ENCODE results near the gene FBXL15. TPM values are rescaled to one million over a fixed set of nuclear protein-coding genes. Genes with fewer than 3 reads are reported as not detected.

Gene FBXL15
- total RNA-seq, 2 experiments from 2014 or later = 14.1 to 15.7 TPM

DNA sequence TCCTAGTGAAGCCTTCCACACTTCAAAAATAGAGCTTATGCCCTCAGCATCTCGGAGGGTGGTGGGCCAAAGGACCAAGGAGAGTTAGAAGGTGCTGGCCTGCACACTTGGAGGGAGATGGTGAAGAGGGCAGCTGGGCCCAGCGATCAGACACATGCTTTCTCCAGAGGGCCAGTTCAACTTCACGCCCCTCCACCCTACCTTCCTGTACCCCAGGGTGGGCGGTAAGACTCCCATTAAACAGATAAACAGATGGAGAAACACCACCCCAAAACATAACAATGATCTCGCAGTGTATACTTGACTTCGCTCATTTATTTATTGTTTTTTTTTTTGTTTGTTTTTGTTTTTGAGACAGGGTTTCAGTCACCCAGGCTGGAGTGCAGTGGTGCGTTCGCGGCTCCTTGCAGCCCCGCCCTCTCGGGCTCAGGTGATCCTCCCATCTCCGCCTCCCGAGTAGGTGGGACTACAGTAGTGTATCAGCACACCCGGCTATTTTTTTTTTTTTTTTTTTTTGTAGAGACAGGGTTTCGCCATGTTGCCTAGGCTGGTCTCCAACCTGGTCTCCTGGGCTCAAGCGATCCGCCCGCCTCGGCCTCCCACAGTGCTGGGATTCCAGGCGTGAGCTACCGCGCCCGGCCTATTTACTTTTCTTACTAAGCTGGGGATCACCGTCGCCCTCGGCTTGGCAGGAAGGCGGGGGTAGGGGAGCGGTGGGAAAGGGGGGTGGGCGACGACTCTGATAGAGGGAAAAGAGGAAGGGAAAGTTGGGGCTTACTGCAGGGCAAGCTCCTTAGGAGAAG lies 28.9 kb downstream of the FBXL15 start:
- H3K4me3 Mint-ChIP-seq = peak overlapping the region; percentile 96
- CTCF ChIA-PET = interaction anchor here (0.9 to 5.0 kb wide), 8 partner anchors 15 to 219 kb away, joined by 3 to 34 read pairs (median 18); partner anchors contain the start of genes CUEDC2, FBXL15 and NFKB2

GRCh38 chr10:102450124-102450373 lies 29.4 kb downstream of the FBXL15 start:
- H3K4me3 Mint-ChIP-seq = peak overlapping the region; percentile 96
- H3K4me1 Mint-ChIP-seq (ENCODE audit: low read depth) = peaks cover 26% of the 10 kb centered on the region
- ChIA-PET POLR2A (interaction anchor here (0.7 to 6.4 kb wide), 19 partner anchors 9 to 337 kb away, joined by 3 to 102 read pairs (median 6); partner anchors contain the start of genes ACTR1A, CUEDC2, FBXL15 and NFKB2), CTCF (interaction anchor here (0.9 to 5.0 kb wide), 11 partner anchors 9 to 220 kb away, joined by 3 to 34 read pairs (median 19); partner anchors contain the start of genes CUEDC2, FBXL15 and NFKB2)
- H3K9me3 Mint-ChIP-seq = no peaks in the 10 kb centered on the region
- no peak for ATAC-seq
- intact Hi-C loops (cut with micrococcal nuclease) = no loop called here
- H3K27ac Mint-ChIP-seq = peak overlapping the region; percentile 94
- peaks cover 25% of the 10 kb centered on the region for H3K36me3 Mint-ChIP-seq (ENCODE audit: low read depth)
- no peaks in the 10 kb centered on the region for H3K27me3 Mint-ChIP-seq
- TF ChIP-seq, protein P1, sequence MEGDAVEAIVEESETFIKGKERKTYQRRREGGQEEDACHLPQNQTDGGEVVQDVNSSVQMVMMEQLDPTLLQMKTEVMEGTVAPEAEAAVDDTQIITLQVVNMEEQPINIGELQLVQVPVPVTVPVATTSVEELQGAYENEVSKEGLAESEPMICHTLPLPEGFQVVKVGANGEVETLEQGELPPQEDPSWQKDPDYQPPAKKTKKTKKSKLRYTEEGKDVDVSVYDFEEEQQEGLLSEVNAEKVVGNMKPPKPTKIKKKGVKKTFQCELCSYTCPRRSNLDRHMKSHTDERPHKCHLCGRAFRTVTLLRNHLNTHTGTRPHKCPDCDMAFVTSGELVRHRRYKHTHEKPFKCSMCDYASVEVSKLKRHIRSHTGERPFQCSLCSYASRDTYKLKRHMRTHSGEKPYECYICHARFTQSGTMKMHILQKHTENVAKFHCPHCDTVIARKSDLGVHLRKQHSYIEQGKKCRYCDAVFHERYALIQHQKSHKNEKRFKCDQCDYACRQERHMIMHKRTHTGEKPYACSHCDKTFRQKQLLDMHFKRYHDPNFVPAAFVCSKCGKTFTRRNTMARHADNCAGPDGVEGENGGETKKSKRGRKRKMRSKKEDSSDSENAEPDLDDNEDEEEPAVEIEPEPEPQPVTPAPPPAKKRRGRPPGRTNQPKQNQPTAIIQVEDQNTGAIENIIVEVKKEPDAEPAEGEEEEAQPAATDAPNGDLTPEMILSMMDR (IDR thresholded peaks at IDR 0.05) = no peak
- no peak for DNase-seq

More for the DNA sequence above, 28.9 kb downstream of the FBXL15 start:
- Mint-ChIP-seq H3K27ac (peak overlapping the region; percentile 94), H3K27me3 (no peaks in the 10 kb centered on the region), H3K36me3 (ENCODE audit: low read depth) (peaks cover 23% of the 10 kb centered on the region), H3K4me1 (ENCODE audit: low read depth) (peaks cover 26% of the 10 kb centered on the region), H3K9me3 (no peaks in the 10 kb centered on the region)
- peak; percentile 72 for ATAC-seq
- TF ChIP-seq, protein P1 (IDR thresholded peaks at IDR 0.05) = no peak
- DNase-seq = peak; percentile 95
- POLR2A ChIA-PET = interaction anchor here (0.7 to 6.4 kb wide), 16 partner anchors 9 to 297 kb away, joined by 3 to 102 read pairs (median 8); partner anchors contain the start of genes CUEDC2, FBXL15, NFKB2 and NOLC1
- intact Hi-C loops (cut with micrococcal nuclease) = no loop called here

- intact Hi-C loops (cut with micrococcal nuclease) = no loop called here
- TF ChIP-seq, protein P1 (IDR thresholded peaks at IDR 0.05) = no peak
- H3K4me1 Mint-ChIP-seq (ENCODE audit: low read depth) = peaks cover 26% of the 10 kb centered on the region
- POLR2A ChIA-PET = interaction anchor here (0.6 to 6.4 kb wide), 22 partner anchors 10 to 337 kb away, joined by 3 to 102 read pairs (median 5); partner anchors contain the start of genes ACTR1A, CUEDC2, FBXL15 and NFKB2
- peak overlapping the region; percentile 96 for H3K4me3 Mint-ChIP-seq
- H3K27ac Mint-ChIP-seq = peak overlapping the region; percentile 94
- no peaks in the 10 kb centered on the region for H3K9me3 Mint-ChIP-seq
- no peaks in the 10 kb centered on the region for H3K27me3 Mint-ChIP-seq
- peak; percentile 87 for DNase-seq
- CTCF ChIA-PET = interaction anchor here (0.8 to 5.0 kb wide), 15 partner anchors 9 to 220 kb away, joined by 3 to 34 read pairs (median 9); partner anchors contain the start of genes ACTR1A, CUEDC2, FBXL15 and NFKB2
- peaks cover 27% of the 10 kb centered on the region for H3K36me3 Mint-ChIP-seq (ENCODE audit: low read depth)
- peak; percentile 60 for ATAC-seq
These were observed 29.9 kb downstream of the FBXL15 start for GRCh38 chr10:102450374-102451104.

GRCh38 chr10:102451105-102451969 lies 30.7 kb downstream of the FBXL15 start, which contains the start of gene C10orf95:
TSS of gene C10orf95 (minus strand) at chr10:102451543. CDS start at chr10:102451093, 450 bp downstream.
- Mint-ChIP-seq H3K4me1 (ENCODE audit: low read depth) (peaks cover 26% of the 10 kb centered on the region), H3K27ac (peak within 1 kb of the TSS; percentile 87), H3K4me3 (peak within 1 kb of the TSS; percentile 96), H3K36me3 (ENCODE audit: low read depth) (peaks cover 31% of the 10 kb centered on the region), H3K27me3 (no peaks in the 10 kb centered on the region), H3K9me3 (no peaks in the 10 kb centered on the region)
- no peak for ATAC-seq
- intact Hi-C loops (cut with micrococcal nuclease) = no loop called here
- TF ChIP-seq, protein P1 (IDR thresholded peaks at IDR 0.05) = no peak
- peak; percentile 41 for DNase-seq
- ChIA-PET CTCF (interaction anchor here (0.8 to 5.0 kb wide), 15 partner anchors 8 to 221 kb away, joined by 3 to 34 read pairs (median 9); partner anchors contain the start of genes ACTR1A, CUEDC2, FBXL15 and NFKB2), POLR2A (interaction anchor here (0.6 to 6.4 kb wide), 20 partner anchors 10 to 336 kb away, joined by 3 to 102 read pairs (median 6); partner anchors contain the start of genes ACTR1A, CUEDC2, FBXL15 and NFKB2)

Measured in activated CD8-positive, alpha-beta T cell treated with anti-CD3 and anti-CD28 coated beads for 36 hours (primary cell).